ENCODE results near the gene SLC35E3.
A peak's percentile ranks its signal among the peaks of the same experiment; 100 is the strongest.

Gene SLC35E3

DNA sequence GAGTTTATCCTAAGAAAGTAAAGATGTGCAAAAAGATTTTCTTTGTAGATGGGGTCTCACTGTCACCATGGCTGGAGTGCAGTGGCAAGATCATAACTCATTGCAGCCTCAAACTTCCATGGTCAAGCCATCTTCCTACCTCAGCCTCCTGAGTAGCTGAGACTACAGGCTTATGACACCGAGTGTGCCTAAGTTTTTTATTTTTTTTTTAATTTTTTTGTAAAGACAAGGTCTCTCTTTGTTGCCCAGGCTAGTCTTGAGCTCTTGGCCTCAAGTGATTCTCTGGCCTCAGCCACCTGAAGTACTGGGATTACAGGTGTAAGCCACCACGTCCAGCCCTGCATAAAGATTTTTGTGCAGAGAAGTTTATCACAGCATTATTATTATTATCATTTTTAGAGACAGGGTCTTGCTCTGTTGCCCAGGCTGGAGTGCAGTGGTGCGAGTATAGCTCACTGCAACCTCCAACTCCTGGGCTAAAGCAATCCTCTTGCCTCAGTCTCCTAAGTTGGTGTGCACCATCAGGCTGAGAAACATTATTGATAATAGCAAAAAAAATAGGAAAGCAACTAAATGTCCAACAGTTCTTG is 42.7 kb downstream of the SLC35E3 start:
- H3K79me2 ChIP-seq (ENCODE audit: insufficient read depth, low read length): no peaks in the 10 kb centered on the region
- TF ChIP-seq EZH2 (IDR thresholded peaks at IDR 0.05; ENCODE audit: borderline replicate concordance, low read length): no peak
- TF ChIP-seq CTCF (IDR thresholded peaks at IDR 0.05; ENCODE audit: low read length): no peak
- H3K9ac ChIP-seq (ENCODE audit: low read length): no peak overlapping the region
- no peaks in the 10 kb centered on the region for H3K36me3 ChIP-seq (ENCODE audit: insufficient read depth, low read length)
- H3K4me1 ChIP-seq (ENCODE audit: insufficient read depth, low read length, severe bottlenecking): peaks cover 93% of the 10 kb centered on the region
- no peaks in the 10 kb centered on the region for H3K9me3 ChIP-seq (ENCODE audit: low read length)
- H3K9me2 ChIP-seq (ENCODE audit: low read depth, low read length): no peaks in the 10 kb centered on the region
- H3K27me3 ChIP-seq (ENCODE audit: insufficient read depth, low read length): no peaks in the 10 kb centered on the region
- H3K4me2 ChIP-seq (ENCODE audit: low read length): no peak overlapping the region
- no peak overlapping the region for H2AFZ ChIP-seq (ENCODE audit: low read length)
- H3K4me3 ChIP-seq (ENCODE audit: low read depth, low read length, poor library complexity, severe bottlenecking): no peak overlapping the region
- no peaks in the 10 kb centered on the region; the same call in 1 of the 2 replicates for H3F3A ChIP-seq (ENCODE audit: insufficient read depth, low read length)
- H4K20me1 ChIP-seq (ENCODE audit: insufficient read depth, low read length): no peaks in the 10 kb centered on the region
- peak overlapping the region; percentile 95 for H3K27ac ChIP-seq (ENCODE audit: low read depth, low read length, poor library complexity, severe bottlenecking)

DNA sequence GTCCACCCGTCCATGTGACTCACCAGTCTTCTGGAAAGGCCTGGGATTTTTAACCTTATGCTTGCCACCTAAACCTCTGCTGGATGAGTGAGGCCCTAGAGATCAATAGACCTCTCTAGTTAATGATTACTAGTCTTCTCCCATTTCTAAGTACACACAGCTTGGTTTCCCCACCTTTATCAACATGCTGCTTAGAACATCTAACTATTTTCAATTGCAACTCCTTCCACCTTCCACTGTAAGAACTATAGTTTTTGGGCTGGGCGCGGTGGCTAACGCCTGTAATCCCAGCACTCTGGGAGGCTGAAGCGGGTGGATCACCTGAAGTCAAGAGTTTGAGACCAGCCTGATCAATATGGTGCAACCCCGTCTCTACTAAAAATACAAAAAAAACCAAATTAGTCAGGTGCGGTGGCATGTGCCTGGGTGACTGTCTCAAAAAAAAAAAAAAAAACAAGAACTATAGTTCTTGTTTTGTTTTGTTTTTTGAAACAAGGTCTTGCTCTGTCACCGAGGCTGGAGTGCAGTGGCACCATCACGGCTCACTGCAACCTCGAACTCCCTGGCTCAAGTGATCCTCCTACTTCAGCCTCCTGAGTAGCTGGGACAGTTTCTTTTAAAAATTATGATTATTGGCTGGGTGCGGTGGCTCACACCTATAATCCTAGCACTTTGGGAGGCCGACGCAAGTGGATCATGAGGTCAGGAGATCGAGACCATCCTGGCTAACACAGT is 43.3 kb downstream of the SLC35E3 start:
- Histone ChIP-seq H3K79me2 (ENCODE audit: insufficient read depth, low read length) (no peaks in the 10 kb centered on the region), H3K4me1 (ENCODE audit: insufficient read depth, low read length, severe bottlenecking) (peaks cover 93% of the 10 kb centered on the region), H3F3A (ENCODE audit: insufficient read depth, low read length) (no peaks in the 10 kb centered on the region; the same call in 1 of the 2 replicates), H3K36me3 (ENCODE audit: insufficient read depth, low read length) (no peaks in the 10 kb centered on the region), H4K20me1 (ENCODE audit: insufficient read depth, low read length) (no peaks in the 10 kb centered on the region), H3K9me3 (ENCODE audit: low read length) (no peaks in the 10 kb centered on the region), H3K4me3 (ENCODE audit: low read depth, low read length, poor library complexity, severe bottlenecking) (no peak overlapping the region), H3K9ac (ENCODE audit: low read length) (no peak overlapping the region), H3K9me2 (ENCODE audit: low read depth, low read length) (no peaks in the 10 kb centered on the region), H2AFZ (ENCODE audit: low read length) (no peak overlapping the region), H3K4me2 (ENCODE audit: low read length) (no peak overlapping the region), H3K27me3 (ENCODE audit: insufficient read depth, low read length) (no peaks in the 10 kb centered on the region), H3K27ac (ENCODE audit: low read depth, low read length, poor library complexity, severe bottlenecking) (peak overlapping the region; percentile 95)
- TF ChIP-seq CTCF (IDR thresholded peaks at IDR 0.05; ENCODE audit: low read length) (no peak), EZH2 (IDR thresholded peaks at IDR 0.05; ENCODE audit: borderline replicate concordance, low read length) (no peak)

GRCh38 chr12:68790081-68790951 is 44.3 kb downstream of the SLC35E3 start:
- TF ChIP-seq EZH2 (IDR thresholded peaks at IDR 0.05; ENCODE audit: borderline replicate concordance, low read length): no peak
- no peak for TF ChIP-seq CTCF (IDR thresholded peaks at IDR 0.05; ENCODE audit: low read length)

More at GRCh38 chr12:68790081-68790951, 44.3 kb downstream of the SLC35E3 start:
- Histone ChIP-seq H3K79me2 (ENCODE audit: insufficient read depth, low read length) (no peaks in the 10 kb centered on the region), H3K9me3 (ENCODE audit: low read length) (no peaks in the 10 kb centered on the region), H4K20me1 (ENCODE audit: insufficient read depth, low read length) (no peaks in the 10 kb centered on the region), H3K4me1 (ENCODE audit: insufficient read depth, low read length, severe bottlenecking) (peaks cover 93% of the 10 kb centered on the region), H3K27me3 (ENCODE audit: insufficient read depth, low read length) (no peaks in the 10 kb centered on the region), H3K4me2 (ENCODE audit: low read length) (no peak overlapping the region), H2AFZ (ENCODE audit: low read length) (no peak overlapping the region), H3K9me2 (ENCODE audit: low read depth, low read length) (no peaks in the 10 kb centered on the region), H3K27ac (ENCODE audit: low read depth, low read length, poor library complexity, severe bottlenecking) (peak overlapping the region; percentile 95), H3F3A (ENCODE audit: insufficient read depth, low read length) (no peaks in the 10 kb centered on the region; the same call in 1 of the 2 replicates), H3K36me3 (ENCODE audit: insufficient read depth, low read length) (no peaks in the 10 kb centered on the region), H3K9ac (ENCODE audit: low read length) (peak overlapping the region; percentile 12; the same call in 1 of the 2 replicates), H3K4me3 (ENCODE audit: low read depth, low read length, poor library complexity, severe bottlenecking) (no peak overlapping the region)

All from OCI-LY1 (cell line).